HG03064 (cell line): Measurements from ENCODE around the gene HIPK2.

Experiments
- ATAC-seq: cut with Tn5 transposase; IDR thresholded peaks from one replicate; pipeline ENCODE4 v1.9.1; 2021; ENCODE audit warnings: low read depth; ENCODE audit not compliant: unreplicated experiment

The HIPK2 gene

GRCh38 chr7:139523968-139524815 lies 253.6 kb downstream of the HIPK2 start:
- no peak for ATAC-seq

GRCh38 chr7:139523199-139523941 lies 254.4 kb downstream of the HIPK2 start, which contains the start of gene CLEC2L:
TSS of gene CLEC2L (plus strand) at chr7:139523685. CDS start at chr7:139523928, 243 bp downstream.
- ATAC-seq, result no peak

DNA sequence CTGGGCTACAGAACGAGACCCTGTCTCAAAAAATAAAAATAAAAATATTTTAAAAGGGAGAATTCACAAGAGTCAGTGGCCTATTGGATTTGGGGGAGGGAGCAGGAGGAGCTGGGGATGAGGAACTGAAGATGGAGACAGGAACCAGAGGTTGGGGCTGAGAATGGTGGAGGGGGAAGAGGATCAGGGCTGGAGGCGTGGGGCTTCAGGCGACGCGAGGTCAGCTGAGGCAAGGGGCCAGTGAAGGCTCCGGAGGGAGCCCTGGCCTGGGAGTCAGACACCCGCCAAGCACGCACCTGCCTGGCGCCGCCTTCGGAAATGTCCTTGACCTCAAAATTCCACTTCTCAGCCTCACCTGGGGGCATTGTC lies 255.0 kb downstream of the HIPK2 start:
- no peak for ATAC-seq

- no peak for ATAC-seq
These were observed 256.4 kb downstream of the HIPK2 start for GRCh38 chr7:139521439-139521838.

DNA sequence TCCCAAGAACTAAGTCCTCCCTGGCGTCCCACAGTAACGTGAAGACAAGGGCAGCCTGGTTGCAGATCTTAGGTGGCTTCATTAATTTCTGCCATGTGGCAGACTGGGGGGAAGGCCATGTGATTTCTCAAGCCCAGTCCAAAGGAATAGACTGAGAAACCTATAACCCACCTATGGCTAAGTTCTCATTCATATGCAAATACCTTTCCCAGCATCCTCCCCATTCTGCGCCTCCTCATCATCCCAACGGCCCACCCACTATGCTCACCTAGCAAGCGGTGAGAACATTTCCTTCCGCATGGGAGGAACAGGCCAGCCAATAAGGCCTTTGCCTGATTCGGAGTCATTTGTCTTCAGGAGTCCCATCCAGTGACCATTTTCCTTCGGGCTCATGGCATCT lies 262.5 kb downstream of the HIPK2 start:
- no peak for ATAC-seq
